CD4-positive, alpha-beta T cell treated with Interleukin-12 subunit alpha and Interleukin-12 subunit beta, for 1 hour (primary cell): ENCODE results near the gene IER5L.
A peak's percentile ranks its signal among the peaks of the same experiment; 100 is the strongest.

Experiments
- DNase-seq: peaks from one replicate; pipeline ENCODE4 v3.0.0-alpha.2; 2020

The IER5L gene

DNA sequence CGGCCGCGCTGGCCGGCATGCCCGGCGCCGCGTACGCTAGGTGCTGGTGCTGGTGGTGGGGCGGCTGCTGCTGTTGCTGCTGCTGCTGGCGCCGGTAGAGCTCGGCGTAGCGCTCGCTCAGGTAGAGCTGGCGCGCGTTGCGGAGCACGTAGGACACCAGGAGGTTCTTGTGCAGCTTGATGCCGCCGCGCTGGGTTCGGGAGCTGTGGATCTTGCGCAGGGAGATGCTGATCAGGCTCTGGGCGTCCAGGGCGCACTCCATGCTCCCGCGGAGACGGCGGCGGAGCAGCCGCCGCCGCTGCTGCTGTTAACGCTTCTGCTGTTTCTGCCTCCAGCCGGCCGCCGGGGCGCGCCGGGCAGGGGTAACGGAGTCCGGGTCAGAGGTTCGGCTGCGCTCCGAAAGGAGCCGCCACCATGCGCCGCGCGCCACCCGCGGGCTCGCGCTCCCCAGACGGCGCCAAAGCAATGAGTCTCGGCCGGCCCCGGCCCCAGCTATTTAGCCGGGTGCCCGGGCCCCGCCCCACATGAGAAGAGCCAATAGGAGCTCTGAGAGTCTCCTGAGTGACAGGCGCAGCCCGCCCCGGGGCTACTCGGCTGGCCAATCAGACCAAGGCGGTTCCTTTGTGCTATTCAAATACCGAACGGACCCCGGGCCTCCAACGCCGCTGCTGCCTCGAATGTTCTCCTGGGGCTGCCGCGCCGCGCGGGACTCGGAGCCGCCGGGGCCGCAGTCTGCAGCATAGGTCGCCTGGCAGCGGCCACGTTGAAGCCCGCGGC, at the start of gene IER5L:
TSS of gene IER5L (minus strand) at position 471 of the 777 bp plus-strand sequence. CDS start at position 262, 209 bp downstream.
- DNase-seq: peak; percentile 96

DNA sequence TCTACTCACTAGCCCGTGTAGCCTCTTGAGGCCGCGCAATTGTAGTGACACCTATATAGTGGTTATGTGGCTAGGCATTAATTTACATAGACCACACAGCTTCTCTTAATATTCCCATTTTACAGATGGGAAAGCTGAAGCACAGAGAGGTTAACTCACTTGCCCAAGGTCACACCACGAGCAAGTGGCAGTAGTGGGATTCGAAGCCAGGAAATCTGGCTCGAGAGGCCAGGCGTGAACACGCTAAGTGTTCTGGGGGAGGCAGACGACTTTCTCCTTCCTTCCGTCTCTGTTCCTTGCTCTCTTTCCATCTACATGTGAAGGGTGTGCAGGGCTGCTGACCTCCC, 49.8 kb upstream of the IER5L start:
- no peak for DNase-seq

DNA sequence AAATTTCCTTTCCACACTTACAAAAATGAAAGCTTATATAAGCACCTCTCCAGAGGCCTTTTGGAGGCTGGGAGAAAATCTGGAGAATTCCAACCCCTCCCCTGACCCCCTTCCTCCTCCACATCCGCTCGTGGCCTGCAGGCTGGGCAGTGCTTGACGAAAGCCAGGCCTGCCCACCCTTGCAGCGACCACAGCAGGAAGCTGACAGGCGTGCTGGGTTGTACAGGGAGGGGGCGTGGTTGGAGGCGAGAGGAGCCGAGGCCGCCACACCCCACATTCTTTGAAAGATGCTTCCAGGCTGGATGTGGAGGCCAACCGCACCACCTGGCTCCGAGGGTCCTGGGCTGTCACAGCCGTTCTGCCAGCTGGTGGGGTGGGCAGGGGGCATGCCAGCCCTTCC, 47.8 kb upstream of the IER5L start:
- peak; percentile 57 for DNase-seq

DNA sequence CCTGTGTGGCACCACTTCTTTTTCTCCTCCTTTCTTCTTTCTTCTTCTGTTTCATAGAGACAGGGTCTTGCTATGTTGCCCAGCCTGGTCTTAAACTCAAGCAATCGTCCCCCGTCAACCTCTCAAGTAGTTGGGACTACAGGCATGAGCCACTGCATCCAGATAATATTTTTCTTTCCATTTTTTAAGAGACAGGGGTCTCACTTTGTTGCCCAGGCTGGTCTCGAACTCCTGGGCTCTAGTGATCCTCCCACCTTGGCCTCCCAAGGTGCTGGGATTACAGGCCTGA, 47.4 kb upstream of the IER5L start:
- no peak for DNase-seq

DNA sequence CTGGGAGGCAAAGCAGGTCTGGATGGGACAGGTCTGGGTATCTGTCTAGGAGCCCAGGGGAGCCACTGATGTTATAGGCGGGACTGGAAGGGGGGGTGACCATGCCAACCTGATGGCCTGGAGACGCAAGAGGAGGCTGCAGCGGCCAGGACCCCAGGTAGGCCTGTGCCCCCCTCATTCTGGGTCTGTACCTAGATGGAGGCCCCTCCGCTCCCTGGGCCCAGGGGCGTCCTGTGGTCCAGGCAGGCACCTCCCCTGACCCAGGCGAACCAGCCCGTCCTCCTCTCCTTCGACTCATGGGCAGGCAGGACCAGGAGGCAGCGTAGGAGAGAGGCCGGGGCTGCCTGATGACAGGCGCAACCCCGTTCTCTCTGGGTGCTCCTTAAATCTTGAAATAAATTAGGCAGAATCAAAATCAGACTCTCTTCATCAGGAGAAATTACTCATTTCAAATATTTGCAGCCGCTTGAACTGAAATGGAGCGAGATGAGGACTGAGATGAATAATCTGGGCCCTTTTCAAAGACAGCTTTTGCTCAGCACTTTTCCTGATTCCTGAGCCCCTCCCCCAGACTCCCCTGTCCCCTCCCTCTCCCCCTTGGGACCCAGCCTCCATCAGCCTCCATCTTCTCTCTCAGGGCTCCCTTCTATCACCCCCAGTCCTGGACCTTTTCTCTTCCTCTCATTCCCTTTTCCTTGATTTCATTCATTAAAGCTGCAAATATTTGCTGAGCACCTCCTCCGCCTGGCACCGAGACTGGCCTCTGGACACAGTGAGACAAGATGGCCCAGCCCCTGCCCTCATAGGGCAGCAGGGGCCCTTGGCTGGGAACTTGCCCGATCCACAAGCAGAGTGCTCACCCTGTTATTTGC, 46.8 kb upstream of the IER5L start:
- no peak for DNase-seq

DNA sequence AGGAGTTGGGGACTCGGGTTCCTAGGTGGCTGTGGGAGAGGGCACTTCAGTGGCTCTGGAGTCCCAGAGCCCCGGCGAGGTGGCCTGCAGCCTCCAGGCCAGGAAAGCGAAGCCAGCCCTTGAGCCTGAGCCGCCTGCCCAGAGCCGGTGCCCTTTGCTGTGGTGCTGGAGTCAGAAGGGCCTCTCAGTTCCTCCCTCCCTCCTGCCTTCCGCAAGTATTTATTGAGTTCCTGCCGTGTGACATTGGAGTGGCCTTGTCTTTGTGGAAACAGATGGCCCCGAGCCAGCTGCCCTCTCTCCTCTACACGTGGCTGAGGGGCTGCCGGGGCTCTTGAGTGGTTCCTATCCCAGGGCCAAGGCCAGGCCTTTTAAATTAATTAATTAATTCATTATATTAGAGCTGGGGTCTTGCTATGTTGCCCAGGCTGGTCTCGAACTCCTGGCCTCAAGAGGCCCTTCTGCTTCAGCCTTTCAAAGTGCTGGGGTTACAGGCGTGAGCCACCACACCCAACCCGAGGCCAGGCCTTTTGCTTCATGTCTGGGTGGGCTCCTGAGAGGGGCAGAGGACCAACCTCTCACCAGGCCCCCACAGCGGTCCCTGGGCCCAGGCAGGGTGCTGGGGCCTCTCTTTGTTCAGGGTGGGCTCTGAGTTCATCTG, 45.6 kb upstream of the IER5L start:
- no peak for DNase-seq

DNA sequence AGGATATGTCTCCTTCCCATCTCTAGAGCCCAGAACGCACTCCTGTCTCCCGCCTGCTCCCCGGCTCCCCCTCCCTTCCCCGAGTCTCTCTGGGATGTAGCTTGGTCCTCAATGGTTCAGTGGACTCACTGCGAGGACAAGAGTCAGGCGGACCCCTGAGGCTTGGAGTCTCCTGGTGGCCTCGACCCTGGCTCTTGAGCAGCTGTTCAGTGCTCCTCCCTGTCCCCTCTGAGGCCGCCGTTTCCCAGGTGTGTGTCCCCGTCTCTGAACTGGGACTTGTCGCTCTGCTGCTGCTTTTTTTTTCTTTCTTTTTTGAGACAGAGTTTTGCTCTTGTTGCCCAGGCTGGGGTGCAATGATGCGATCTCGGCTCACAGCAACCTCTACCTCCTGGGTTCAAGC, 44.8 kb upstream of the IER5L start:
- DNase-seq: no peak

DNA sequence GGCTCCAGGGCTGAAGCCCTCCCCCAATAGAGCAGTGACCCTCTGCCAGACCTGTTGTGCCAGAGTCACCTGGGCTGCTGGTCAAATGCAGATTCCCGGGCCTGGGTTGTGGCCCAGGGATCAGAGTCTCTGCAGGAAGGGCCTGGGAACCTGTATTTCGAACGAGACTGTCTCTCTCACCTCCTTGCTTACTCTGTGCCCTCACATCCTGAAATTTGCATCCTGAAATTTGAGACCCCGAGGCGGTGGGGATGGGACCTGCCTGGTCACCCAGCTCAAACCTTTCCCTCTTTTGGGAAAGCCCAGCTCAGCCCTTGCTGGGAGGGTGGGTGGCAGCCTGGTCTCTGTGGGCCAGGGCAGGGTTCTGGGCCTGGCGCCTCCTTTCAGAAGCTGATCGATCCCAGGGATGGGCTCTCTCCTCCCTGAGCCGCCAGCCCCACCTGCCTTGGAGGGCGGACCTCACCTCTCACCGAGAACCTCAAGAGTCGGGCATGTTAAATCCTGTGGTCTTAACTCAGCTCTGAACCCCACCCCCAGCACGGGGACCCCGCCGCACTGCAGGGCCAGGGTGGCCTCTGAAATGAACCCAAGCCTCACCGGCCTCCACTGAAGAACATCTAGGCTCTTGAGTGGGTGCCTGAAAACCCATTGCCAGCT, 44.0 kb upstream of the IER5L start:
- DNase-seq: no peak

DNA sequence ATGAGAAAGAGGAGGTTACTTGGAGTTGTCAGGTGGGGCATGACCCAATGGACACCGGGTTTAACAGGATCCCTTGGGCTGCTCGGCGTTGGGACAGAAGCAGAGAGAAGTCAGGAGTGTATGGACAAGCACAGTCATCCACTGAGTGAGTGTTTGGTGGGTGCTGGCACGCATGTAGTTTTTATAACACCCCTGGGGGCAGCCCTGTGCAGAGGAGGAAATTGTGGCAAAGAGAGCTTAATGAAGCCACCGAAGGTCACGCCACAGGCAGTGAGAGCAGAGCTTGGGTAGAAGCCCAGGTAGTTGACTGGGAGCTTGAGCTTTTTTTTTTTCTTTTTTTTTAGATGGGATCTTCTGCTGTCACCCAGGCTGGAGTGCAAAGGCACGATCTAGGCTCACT, 43.2 kb upstream of the IER5L start:
- DNase-seq: peak; percentile 45

DNA sequence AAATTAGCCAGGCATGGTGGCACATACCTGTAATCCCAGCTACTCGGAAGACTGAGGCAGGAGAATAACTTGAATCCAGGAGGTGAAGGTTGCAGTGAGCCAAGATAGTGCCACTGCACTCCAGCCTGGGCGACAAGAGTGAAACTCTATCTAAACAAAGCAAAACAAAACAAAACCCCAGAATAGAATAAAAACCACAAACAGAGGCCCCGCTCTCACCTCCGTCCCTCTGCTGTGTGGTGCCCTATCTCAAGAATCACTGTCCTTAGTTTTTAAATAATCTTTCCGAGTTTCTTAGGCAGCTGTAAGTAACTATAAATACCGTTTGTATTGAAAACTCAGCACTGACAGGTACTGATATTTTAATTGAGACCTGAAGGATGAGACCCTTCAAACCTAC, 42.7 kb upstream of the IER5L start:
- no peak for DNase-seq

DNA sequence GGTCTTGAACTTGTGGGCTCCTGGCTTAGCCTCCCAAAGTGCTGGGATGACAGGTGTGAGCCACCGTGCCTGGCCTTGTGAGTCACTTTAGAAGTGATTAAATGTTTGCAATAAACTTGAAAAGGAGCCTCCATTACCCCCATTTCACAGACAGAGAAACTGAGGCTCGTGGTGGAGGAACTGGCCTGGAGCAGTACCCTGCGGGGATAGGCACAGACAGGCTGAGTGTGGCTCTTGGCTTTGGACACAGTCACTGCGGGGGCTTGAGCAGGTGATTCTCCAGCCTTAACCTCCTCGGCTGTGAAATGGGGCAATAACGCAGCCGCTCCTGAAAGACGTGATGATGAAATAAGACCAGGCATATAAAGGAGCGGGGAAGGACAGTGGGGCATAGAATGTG, 40.9 kb upstream of the IER5L start:
- DNase-seq: no peak

DNA sequence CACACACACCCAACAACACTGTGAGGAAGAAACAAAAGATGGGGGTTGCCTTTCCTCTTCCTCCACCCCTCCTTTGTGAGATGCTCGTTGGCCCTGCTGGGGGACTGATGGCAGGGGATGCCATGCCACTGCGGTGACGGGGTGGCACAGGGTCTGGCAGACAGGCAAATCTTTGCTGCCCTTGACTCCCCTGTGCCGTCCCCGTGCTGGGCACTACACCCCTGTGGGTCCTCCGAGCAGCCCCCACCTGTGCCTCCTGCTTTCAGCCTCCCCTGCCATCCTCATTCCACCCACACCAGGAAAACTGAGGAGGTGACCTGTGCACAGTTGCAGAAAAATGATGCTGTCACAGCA, 40.2 kb upstream of the IER5L start:
- DNase-seq: no peak

DNA sequence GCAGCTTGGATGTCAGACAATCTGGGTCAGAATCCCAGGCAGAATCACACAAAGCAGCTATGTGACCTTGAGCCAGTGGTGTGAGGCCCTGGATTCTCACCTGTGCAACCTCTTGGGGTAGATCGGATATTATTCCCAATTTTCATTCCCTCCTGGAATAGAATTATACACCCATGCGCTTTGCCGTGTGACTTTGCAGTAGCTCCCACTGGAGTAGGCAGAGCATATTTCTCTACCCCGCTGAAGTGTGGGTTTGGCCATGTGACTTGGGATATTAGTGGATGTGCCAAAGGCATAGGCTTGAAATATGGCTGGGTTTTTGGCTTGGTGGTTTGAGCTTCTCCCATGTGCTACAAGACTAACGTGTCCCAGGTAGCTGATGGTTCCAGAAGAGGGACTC, 35.5 kb upstream of the IER5L start:
- DNase-seq: no peak

DNA sequence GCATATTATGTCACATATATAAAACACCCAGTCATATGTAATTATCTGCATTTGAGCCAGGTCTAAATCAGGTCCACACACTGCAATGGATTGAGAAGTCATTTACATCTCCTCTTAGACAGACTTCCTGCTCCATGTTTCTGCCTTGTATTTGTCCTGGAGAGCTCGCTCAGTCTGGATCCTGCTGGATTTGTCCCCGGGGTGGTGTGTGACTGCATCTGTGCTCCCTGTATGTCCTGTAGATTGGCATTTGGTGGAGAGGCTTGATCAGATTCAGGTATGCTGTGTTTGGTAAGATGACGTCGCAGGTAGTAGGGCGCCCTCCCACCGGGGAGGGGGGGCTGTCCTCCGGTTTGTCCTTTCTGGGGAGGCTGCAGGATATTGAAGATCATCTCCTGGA, 33.6 kb upstream of the IER5L start:
- no peak for DNase-seq

DNA sequence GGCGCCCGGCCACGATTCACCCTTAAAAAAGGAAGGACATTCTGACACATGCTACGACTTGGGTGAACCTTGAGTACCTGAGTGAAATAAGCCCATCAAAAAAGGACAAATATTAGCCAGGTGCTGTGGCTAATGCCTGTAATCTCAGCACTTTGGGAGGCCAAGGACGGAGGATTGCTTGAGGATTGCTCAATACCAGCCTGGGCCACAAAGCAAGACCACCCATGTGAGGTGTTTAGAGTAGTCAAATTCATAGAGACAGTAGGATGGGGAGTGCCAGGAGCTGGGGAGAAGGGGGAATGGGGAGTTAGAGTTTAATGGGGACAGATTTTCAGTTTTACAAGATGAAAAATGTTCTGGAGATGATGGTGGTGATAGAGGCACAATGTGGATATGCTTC, 32.1 kb upstream of the IER5L start:
- DNase-seq: no peak

DNA sequence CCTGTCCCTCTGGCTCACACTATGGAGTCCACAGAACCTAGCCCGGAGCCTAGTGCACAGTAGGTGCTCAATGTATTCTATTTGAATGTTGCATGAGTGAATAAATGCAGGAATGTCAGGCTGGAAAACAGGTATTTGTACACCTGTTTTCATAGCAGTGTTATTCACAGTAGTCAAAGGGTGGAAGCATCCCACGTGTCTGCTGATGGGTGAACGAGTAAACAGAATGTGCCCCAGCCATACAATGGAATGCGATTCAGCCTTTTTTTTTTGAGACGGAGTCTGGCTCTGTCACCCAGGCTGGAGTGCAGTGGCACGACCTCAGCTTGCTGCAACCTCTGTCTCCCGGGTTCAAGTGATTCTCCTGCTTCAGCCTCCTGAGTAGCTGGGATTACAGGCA, 31.5 kb upstream of the IER5L start:
- DNase-seq: no peak

DNA sequence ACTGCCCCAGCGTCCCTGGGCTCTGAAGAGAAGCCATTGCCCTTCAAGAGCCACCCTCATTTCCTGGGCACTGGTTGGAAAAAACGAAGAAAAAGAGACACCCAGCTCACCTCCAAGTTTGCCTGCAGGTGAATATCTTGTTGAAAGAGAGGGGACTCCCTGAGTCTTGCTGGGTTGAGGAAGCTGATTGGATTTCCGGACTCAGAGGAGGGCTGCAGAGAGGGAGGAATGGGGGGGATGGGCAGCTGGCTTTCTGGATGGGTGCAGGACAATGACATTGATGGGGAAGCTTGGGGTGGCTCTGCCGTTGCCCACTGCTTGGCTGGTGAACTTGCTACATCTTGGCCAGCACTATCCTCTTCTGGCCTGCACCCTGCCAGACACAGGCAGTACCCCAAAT, 31.0 kb upstream of the IER5L start:
- no peak for DNase-seq

DNA sequence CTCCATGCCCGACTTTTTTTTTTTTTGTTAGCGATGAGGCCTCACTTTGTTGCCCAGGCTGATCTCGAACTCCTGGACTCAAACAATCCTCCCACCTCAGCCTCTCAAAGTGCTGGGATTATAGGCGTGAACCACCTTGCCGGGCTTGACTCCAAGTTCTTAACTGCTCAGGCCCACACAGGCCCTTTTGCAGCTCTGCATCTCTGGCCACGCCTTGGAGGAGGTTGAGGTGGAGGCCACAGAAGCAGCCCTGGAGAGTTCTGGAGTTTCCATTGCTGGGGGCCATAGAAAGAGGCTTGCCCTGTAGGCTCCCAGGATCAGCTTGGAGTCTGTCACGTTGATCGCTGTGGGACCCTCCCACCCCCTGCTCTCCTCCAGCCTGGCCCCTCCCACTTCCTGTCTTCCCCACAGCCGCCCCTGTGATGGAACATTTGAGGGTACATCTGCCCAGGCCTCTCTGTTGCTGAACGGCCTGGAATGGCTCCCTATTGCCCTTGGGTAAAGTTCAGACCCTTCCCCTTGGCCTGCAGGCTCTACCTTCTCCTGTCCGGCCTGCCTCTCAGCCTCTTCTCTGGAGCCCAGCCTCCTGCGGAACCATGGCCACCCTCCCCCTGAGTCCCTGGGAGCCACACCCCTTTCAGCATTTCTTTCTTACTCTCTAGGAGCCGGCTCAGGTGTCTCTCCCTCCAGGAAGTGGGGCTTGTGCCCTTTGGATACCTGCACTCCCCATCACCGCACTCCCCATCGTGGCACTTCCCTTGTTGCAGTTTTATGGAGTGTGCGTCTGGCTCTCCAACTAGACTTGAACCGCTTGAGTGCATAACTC, 30.4 kb upstream of the IER5L start:
- peak; percentile 27 for DNase-seq

DNA sequence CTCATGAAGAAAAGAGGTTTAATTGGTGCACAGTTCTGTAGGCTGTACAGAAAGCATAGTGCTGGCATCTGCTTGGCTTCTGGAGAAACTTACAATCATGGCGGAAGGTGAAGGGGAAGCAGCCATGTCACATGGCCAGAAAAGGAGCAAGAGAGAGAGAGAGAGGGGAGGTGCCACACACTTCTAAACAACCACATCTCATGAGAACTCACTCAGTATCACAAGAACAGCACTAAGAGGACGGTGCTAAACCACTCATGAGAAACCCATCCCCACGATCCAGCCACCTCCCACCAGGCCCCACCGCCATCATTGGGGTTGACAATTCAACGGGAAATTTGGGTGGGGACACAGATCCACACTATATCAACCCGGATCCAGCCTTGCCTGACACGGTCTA, 28.8 kb upstream of the IER5L start:
- DNase-seq: peak; percentile 32

DNA sequence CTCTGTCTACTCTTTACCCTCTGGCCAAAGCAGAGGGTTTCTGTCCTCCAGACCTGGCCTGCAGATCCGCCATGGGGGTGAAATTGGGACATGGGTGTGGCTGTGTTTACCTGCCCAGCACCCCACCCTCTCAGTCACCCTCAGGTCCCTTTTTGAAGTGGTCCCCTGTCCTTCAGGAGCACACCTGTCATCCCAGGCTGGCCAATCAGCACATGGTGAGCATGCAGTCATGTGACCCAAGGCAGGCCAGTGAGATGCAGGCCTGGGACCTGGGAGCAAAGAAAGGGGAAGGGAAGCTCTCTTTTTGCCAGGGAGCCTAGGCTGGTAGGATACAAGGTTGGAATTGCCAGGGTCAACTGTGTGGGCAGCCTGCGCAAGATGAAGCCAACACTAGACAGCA, 28.3 kb upstream of the IER5L start:
- DNase-seq: no peak

DNA sequence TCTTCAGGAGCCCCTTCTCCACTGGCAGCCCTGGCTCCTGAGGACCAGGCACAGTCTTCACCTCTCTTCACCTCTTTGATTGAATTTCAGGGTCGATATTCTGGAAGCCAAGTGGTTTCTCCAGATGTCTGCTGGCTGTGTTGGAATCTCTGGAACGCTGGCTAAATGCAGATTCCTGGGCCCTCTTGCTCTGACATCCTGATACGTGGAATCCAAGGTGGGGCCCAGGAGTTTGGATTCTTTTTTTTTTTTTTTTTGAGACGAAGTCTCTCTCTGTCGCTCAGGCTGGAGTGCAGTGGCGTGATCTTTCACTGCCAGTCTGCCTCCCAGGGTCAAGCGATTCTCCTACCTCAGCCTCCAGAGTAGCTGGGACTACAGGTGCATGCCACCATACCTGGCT, 26.8 kb upstream of the IER5L start:
- no peak for DNase-seq

DNA sequence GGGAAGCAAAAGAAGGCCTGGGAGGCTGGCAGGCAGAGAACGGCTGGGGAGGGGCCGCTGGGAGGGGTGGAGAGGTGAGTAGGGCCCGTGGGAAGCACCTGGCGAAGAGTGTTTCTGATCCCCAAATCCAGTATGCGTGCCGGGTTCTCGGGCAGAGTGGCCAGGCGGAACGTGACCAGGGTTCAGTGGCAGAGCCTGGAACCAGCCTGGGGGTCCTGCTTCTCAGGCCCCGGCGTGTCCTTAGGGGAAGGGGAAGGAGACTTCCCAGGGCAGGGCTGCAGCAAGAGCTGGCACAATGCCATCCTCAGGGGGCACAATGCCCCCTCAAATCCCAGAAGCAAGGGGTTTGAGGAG, 25.5 kb upstream of the IER5L start:
- DNase-seq: no peak
